ENCODE results near the gene GCK. TPM values are rescaled to one million over a fixed set of nuclear protein-coding genes. Genes with fewer than 3 reads are reported as not detected.

The GCK gene
- total RNA-seq, 1 donor from 2014 or later: not detected

DNA sequence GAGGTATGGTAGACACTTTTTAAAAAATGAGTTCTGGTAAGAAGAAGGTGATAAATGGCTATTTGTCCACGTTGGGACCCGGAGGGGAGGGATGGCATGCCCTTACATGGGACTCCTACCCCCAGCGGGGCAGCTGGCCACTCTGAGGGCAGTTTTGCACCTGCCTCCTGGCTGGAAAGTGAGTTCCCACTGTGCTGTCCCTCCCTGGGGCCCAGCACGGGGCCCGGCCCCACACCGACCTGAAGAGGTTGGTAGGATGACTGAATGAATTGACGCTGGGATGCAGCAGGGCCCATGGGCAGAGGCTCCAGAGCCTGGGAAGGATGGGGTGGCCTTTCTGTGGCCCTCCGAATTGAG, 85.7 kb downstream of the GCK start:
- no peak overlapping the region for H3K27ac Mint-ChIP-seq (ENCODE audit: unreplicated experiment)
- peaks cover 16% of the 10 kb centered on the region for H3K27me3 Mint-ChIP-seq (ENCODE audit: unreplicated experiment)
- DNase-seq (ENCODE audit: low spot score): no peak
- H3K4me3 Mint-ChIP-seq (ENCODE audit: unreplicated experiment): peak overlapping the region; percentile 32
- peaks cover 13% of the 10 kb centered on the region for H3K4me1 Mint-ChIP-seq (ENCODE audit: unreplicated experiment)
- H3K36me3 Mint-ChIP-seq (ENCODE audit: low read depth, unreplicated experiment): peaks cover 4% of the 10 kb centered on the region
- H3K9me3 Mint-ChIP-seq (ENCODE audit: unreplicated experiment): no peaks in the 10 kb centered on the region
- TF ChIP-seq, protein P1, sequence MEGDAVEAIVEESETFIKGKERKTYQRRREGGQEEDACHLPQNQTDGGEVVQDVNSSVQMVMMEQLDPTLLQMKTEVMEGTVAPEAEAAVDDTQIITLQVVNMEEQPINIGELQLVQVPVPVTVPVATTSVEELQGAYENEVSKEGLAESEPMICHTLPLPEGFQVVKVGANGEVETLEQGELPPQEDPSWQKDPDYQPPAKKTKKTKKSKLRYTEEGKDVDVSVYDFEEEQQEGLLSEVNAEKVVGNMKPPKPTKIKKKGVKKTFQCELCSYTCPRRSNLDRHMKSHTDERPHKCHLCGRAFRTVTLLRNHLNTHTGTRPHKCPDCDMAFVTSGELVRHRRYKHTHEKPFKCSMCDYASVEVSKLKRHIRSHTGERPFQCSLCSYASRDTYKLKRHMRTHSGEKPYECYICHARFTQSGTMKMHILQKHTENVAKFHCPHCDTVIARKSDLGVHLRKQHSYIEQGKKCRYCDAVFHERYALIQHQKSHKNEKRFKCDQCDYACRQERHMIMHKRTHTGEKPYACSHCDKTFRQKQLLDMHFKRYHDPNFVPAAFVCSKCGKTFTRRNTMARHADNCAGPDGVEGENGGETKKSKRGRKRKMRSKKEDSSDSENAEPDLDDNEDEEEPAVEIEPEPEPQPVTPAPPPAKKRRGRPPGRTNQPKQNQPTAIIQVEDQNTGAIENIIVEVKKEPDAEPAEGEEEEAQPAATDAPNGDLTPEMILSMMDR (IDR thresholded peaks at IDR 0.05; ENCODE audit: unreplicated experiment): no peak

DNA sequence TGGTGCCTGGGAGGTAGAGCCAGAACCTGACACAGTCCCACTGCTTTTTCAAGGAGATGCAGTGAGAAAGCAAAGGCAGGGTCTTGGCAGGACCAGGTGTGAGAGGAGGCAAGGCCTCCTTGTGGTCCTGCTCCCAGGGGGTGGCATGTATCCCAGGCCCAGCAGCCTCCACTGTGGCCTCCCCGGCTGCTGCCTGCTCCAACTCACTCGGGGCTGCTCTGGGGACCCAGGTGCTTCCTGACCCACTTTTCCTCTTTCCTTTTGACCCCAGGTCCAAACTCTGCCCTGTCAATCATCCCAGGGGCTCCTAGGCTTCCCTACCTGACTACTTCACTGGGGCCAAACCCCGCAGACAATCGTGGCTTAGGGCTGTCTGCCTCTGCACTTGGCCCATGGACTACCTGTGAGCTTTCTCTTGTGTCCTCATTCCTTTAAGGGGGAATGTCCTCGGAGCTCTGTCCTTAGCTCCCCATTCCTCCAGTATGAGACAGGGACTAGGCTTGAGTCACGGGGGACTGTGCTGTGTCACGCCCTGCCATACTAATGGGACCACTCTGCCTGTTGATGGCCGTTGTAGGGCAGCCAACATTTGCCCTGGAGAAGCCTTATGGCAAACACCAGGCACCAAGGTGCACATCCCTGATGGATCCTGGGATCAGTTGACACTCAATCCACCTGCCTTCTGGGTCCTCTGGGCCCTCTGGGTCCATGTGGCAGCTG, 86.2 kb downstream of the GCK start:
- TF ChIP-seq, protein P1 (IDR thresholded peaks at IDR 0.05; ENCODE audit: unreplicated experiment): no peak
- H3K4me3 Mint-ChIP-seq (ENCODE audit: unreplicated experiment): peak overlapping the region; percentile 32
- peaks cover 16% of the 10 kb centered on the region for H3K27me3 Mint-ChIP-seq (ENCODE audit: unreplicated experiment)
- peaks cover 13% of the 10 kb centered on the region for H3K4me1 Mint-ChIP-seq (ENCODE audit: unreplicated experiment)
- H3K36me3 Mint-ChIP-seq (ENCODE audit: low read depth, unreplicated experiment): peaks cover 4% of the 10 kb centered on the region
- no peak for DNase-seq (ENCODE audit: low spot score)
- H3K9me3 Mint-ChIP-seq (ENCODE audit: unreplicated experiment): no peaks in the 10 kb centered on the region
- H3K27ac Mint-ChIP-seq (ENCODE audit: unreplicated experiment): no peak overlapping the region

GRCh38 chr7:44101966-44102845, 87.0 kb downstream of the GCK start:
- Mint-ChIP-seq H3K27me3 (ENCODE audit: unreplicated experiment) (peaks cover 16% of the 10 kb centered on the region), H3K36me3 (ENCODE audit: low read depth, unreplicated experiment) (peaks cover 4% of the 10 kb centered on the region), H3K9me3 (ENCODE audit: unreplicated experiment) (no peaks in the 10 kb centered on the region), H3K4me1 (ENCODE audit: unreplicated experiment) (peaks cover 13% of the 10 kb centered on the region), H3K27ac (ENCODE audit: unreplicated experiment) (no peak overlapping the region), H3K4me3 (ENCODE audit: unreplicated experiment) (no peak overlapping the region)
- no peak for DNase-seq (ENCODE audit: low spot score)
- TF ChIP-seq, protein P1 (IDR thresholded peaks at IDR 0.05; ENCODE audit: unreplicated experiment): no peak

DNA sequence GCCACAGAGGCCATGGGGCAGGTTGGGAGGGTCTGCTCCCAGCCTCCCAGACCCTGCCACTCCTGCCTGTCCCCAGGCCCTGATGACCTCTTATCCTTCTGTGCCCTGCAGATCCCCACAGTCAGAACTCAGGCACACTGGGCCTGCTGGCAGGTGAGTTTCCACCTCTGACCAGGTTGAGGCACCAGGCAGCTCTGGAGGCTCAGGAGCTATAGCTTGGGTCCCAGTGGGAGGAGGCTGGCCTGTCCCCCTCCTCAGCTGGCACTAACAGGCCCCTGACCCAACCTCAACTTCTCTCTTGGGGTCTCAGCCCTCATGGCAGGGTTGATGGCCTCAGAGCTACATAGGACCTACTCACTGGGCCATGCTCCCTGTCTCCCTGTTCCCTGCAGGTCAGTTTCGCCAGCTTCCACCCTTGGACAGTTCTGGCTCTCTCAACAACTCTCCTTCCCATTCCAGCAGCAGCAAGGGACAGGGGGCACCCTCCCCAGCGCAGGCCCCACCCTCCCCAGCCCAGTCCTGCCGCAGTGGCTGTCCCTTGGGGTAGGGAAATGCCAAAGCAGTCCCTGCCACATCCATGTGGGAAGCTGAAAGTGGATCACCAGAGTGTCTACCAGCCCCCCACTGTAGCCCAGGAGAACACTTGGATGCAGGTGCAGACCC, 87.8 kb downstream of the GCK start:
- peaks cover 4% of the 10 kb centered on the region for H3K36me3 Mint-ChIP-seq (ENCODE audit: low read depth, unreplicated experiment)
- H3K27me3 Mint-ChIP-seq (ENCODE audit: unreplicated experiment): peaks cover 16% of the 10 kb centered on the region
- H3K27ac Mint-ChIP-seq (ENCODE audit: unreplicated experiment): no peak overlapping the region
- TF ChIP-seq, protein P1 (IDR thresholded peaks at IDR 0.05; ENCODE audit: unreplicated experiment): no peak
- H3K9me3 Mint-ChIP-seq (ENCODE audit: unreplicated experiment): no peaks in the 10 kb centered on the region
- no peak for DNase-seq (ENCODE audit: low spot score)
- no peak overlapping the region for H3K4me3 Mint-ChIP-seq (ENCODE audit: unreplicated experiment)
- H3K4me1 Mint-ChIP-seq (ENCODE audit: unreplicated experiment): peaks cover 13% of the 10 kb centered on the region

All from endothelial cell (in vitro differentiated cells).